Nephron (organoid): ENCODE measurements around the gene RDX.
"Not testable (repeated sequence)": the region's sequence is repeated elsewhere in the genome, so short reads cannot be mapped to it uniquely, and the experiment has no call there.

Experiments
- H3K27ac Mint-ChIP-seq, 3 experiments: 2 replicates each; pipeline ENCODE4 v1.8.0; 2020; ENCODE audit warnings: mixed read lengths in 3 of 3, mild to moderate bottlenecking in 2 of 3, moderate library complexity in 1 of 3
- H3K27me3 Mint-ChIP-seq: 2 replicates; pipeline ENCODE4 v1.8.0; 2021; ENCODE audit warnings: low read depth, mild to moderate bottlenecking, moderate library complexity, mixed read lengths
- H3K36me3 Mint-ChIP-seq: 2 replicates; pipeline ENCODE4 v1.8.0; 2020; ENCODE audit warnings: low read depth, mixed read lengths
- H3K4me1 Mint-ChIP-seq: 2 replicates; pipeline ENCODE4 v1.8.0; 2020; ENCODE audit warnings: mixed read lengths
- H3K4me3 Mint-ChIP-seq, 3 experiments: 2 replicates each; pipeline ENCODE4 v1.8.0; 2020; ENCODE audit warnings: mild to moderate bottlenecking in 3 of 3, mixed read lengths in 3 of 3, moderate library complexity in 2 of 3
- H3K9me3 Mint-ChIP-seq: 2 replicates; pipeline ENCODE4 v1.8.0; 2020; ENCODE audit warnings: mixed read lengths
- TF ChIP-seq, protein P1 (sequence below), 3 experiments: fragments of 200-600 bp; sonication (generic); IDR thresholded peaks; one replicate each; pipeline ENCODE4 v1.5.0; 2021; ENCODE audit warnings: antibody characterized with exemption in 3 of 3; ENCODE audit not compliant: unreplicated experiment in 3 of 3

The RDX gene

DNA sequence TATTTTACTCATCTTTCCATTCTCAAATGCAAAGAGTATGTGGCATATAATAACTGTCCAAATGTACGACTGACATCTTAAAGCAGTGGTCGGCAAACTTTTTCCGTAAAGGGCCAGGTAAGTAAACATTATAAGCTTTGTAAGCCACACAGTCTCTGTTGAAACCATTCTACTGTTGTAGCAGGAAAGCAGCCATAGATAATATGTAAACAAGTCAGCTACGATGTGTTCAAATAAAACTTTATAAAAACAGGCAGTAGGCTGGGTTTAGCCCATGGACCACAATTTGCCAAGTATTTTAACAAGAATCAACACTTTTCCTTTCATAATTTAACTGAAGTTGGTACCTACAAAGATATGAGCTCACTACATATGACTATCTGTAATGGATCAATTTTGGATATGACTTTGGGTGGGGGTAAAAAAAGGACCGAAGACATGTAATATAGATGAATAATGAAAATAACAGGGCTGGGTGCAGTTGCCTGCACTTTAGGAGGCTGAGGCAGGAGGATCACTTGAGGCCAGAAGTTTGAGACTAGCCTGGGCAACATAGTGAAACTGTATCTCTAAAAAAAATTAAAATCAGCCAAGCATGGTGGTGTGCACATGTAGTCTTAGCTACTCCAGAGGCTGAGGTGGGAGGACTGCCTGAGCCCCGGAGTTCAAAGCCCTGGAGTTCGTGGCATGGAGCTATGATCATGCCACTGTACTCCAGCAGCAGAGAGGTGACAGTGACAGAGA, 5.7 kb downstream of the RDX start:
- peaks cover 14% of the 10 kb centered on the region for H3K36me3 Mint-ChIP-seq
- H3K4me3 Mint-ChIP-seq: peak overlapping the region in 1 of 3 experiments; percentile 6
- no peaks in the 10 kb centered on the region for H3K9me3 Mint-ChIP-seq
- H3K27ac Mint-ChIP-seq: peak overlapping the region in 1 of 3 experiments; percentile 33
- peaks cover 41% of the 10 kb centered on the region for H3K4me1 Mint-ChIP-seq
- H3K27me3 Mint-ChIP-seq: no peaks in the 10 kb centered on the region
- TF ChIP-seq, protein P1, sequence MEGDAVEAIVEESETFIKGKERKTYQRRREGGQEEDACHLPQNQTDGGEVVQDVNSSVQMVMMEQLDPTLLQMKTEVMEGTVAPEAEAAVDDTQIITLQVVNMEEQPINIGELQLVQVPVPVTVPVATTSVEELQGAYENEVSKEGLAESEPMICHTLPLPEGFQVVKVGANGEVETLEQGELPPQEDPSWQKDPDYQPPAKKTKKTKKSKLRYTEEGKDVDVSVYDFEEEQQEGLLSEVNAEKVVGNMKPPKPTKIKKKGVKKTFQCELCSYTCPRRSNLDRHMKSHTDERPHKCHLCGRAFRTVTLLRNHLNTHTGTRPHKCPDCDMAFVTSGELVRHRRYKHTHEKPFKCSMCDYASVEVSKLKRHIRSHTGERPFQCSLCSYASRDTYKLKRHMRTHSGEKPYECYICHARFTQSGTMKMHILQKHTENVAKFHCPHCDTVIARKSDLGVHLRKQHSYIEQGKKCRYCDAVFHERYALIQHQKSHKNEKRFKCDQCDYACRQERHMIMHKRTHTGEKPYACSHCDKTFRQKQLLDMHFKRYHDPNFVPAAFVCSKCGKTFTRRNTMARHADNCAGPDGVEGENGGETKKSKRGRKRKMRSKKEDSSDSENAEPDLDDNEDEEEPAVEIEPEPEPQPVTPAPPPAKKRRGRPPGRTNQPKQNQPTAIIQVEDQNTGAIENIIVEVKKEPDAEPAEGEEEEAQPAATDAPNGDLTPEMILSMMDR (IDR thresholded peaks at IDR 0.05; ENCODE audit: unreplicated experiment in 3 of 3): no peak

DNA sequence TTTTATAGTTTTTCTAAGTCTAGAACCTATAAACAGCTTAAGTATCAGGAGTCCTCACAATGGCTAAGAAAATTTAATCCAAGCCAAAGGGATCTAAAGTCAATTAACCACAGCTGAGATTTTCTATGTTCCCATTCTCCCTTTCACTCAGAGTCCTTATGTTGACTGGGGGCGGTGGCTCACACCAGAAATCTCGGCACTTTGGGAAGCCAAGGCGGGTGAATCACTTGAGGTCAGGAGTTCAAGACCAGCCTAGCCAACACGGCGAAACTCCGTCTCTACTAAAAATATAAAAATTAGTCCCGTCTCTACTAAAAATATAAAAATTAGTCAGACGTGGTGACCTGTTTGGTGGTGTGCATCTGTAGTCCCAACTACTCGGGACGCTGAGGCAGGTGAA, 6.9 kb downstream of the RDX start:
- peaks cover 14% of the 10 kb centered on the region for H3K36me3 Mint-ChIP-seq
- H3K4me1 Mint-ChIP-seq: peaks cover 30% of the 10 kb centered on the region
- no peak overlapping the region for H3K27ac Mint-ChIP-seq
- no peak overlapping the region for H3K4me3 Mint-ChIP-seq
- H3K9me3 Mint-ChIP-seq: no peaks in the 10 kb centered on the region
- H3K27me3 Mint-ChIP-seq: no peaks in the 10 kb centered on the region
- TF ChIP-seq, protein P1 (IDR thresholded peaks at IDR 0.05; ENCODE audit: unreplicated experiment in 3 of 3): no peak

DNA sequence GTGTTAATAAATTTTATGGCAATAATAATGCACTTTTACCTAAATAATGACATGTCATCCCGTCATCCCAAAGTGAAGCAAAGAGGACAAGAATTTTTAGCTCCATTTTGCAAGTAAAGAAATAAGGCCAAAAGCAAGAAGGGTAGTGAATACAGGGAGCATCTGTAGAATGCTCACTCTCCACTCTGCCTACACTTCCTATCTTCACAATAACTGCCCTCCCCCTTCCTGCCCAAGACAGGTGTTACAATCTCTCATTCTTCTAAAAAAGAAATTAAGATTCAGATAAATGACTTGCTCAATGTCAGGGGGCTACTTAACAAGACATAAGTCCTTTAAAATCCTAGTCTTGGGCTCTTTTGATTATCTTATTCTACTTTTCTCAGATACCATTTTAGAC, 8.9 kb downstream of the RDX start:
- Mint-ChIP-seq H3K9me3 (no peaks in the 10 kb centered on the region), H3K27me3 (no peaks in the 10 kb centered on the region), H3K4me3 (no peak overlapping the region), H3K36me3 (peaks cover 14% of the 10 kb centered on the region), H3K27ac (no peak overlapping the region), H3K4me1 (peaks cover 15% of the 10 kb centered on the region)
- TF ChIP-seq, protein P1 (IDR thresholded peaks at IDR 0.05; ENCODE audit: unreplicated experiment in 3 of 3): no peak

DNA sequence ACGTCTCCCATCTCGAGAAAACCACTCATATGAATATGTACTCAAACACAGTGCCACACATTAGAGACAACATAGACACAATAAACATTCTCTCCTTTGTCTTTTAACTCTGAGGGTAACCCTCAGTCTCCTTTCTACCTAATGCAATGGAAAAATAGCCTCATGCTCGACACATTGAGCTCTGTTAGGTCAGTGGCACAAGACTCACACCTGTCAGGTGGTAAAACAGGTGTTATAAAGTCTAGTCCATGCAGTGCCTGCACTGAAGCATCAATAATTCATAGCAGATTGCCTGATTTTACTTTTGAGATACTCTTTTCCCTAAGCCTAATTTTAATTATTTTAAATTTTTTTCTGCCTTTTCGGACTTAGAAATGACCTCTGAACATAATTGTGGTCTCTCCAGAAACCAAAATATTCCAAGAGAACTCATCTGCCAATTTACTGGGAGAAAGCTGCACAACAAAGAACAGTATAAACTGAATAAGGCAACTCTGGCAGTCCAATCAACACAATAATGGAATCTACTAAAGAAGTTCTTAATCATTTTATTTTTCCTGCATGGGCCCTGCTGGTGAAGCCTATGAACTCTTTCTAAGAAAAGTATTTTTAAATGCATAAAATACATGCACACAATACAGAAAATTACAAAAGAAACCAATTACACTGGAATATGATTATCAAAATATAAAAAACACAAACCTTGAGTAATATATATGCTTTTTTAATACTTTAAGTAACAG, 9.9 kb downstream of the RDX start:
- Mint-ChIP-seq H3K4me3 (no peak overlapping the region), H3K36me3 (peaks cover 16% of the 10 kb centered on the region), H3K9me3 (no peaks in the 10 kb centered on the region), H3K27ac (no peak overlapping the region), H3K4me1 (peaks cover 12% of the 10 kb centered on the region), H3K27me3 (no peaks in the 10 kb centered on the region)
- TF ChIP-seq, protein P1 (IDR thresholded peaks at IDR 0.05; ENCODE audit: unreplicated experiment in 3 of 3): no peak

DNA sequence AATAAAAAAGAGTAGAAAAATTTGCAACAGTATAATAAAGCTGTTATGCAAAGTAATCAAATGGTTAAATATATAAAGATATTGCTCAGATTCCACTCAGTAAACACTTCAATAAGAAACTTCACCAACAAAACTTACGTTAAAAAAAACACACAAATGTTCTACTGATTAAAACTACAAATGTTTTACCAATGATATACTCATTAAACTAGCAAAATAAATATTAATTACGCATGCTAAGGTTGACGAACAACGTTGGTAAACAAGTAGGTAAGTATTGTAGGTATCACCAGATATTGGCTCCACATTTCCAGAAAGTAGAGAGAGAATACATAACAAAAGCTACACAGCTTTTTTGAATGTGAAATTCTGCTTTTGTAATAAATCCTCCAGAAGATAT, 12.6 kb downstream of the RDX start:
- no peaks in the 10 kb centered on the region for H3K9me3 Mint-ChIP-seq
- no peaks in the 10 kb centered on the region for H3K27me3 Mint-ChIP-seq
- TF ChIP-seq, protein P1 (IDR thresholded peaks at IDR 0.05; ENCODE audit: unreplicated experiment in 3 of 3): no peak
- H3K36me3 Mint-ChIP-seq: peaks cover 8% of the 10 kb centered on the region
- no peak overlapping the region for H3K27ac Mint-ChIP-seq
- peaks cover 15% of the 10 kb centered on the region for H3K4me1 Mint-ChIP-seq
- H3K4me3 Mint-ChIP-seq: no peak overlapping the region

DNA sequence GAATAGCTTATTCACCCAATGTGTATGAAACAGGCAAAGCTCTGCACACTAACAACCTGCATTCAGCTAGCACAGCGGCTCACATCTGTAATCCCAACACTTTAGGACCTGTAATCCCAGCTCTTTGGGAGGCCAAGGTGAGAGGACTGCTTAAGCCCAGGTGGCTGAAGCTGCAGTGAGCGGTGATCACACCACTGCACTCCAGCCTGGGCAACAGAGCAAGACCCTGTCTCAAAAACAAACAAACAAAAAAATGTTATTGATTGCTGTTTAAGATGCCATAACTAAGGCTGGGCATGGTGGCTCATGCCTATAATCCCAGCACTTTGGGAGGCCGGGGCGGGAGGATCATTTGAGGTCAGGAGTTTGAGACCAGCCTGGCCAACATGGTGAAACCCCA, 15.8 kb downstream of the RDX start:
- not testable (repeated sequence) for H3K4me3 Mint-ChIP-seq, H3K9me3 Mint-ChIP-seq, H3K4me1 Mint-ChIP-seq, H3K27ac Mint-ChIP-seq, H3K27me3 Mint-ChIP-seq
- H3K36me3 Mint-ChIP-seq: peaks cover 37% of the 10 kb centered on the region
